ACC112 (cell line): ENCODE measurements around the gene OCIAD1.
"Not testable (repeated sequence)": the region's sequence is repeated elsewhere in the genome, so short reads cannot be mapped to it uniquely, and the experiment has no call there.

Experiments used
- H2AFZ ChIP-seq: fragments of 200-600 bp; sonication (generic); one replicate; pipeline ENCODE4 v1.6.0; 2017; ENCODE audit warnings: antibody characterized with exemption, low read length; ENCODE audit not compliant: unreplicated experiment
- H3K27ac ChIP-seq: fragments of 200-600 bp; sonication (generic); 2 replicates; pipeline ENCODE4 v1.5.1; 2014; ENCODE audit warnings: low read depth, mild to moderate bottlenecking, antibody characterized with exemption, low read length, moderate library complexity
- H3K27me3 ChIP-seq: fragments of 200-600 bp; sonication (generic); 2 replicates; pipeline ENCODE4 v1.6.1; 2014; ENCODE audit warnings: mild to moderate bottlenecking, antibody characterized with exemption, low read length, moderate library complexity, mixed read lengths; ENCODE audit not compliant: insufficient read depth
- H3K36me3 ChIP-seq: fragments of 200-600 bp; sonication (generic); 2 replicates; pipeline ENCODE4 v1.6.1; 2016; ENCODE audit warnings: mild to moderate bottlenecking, antibody characterized with exemption, low read length, moderate library complexity, mixed read lengths; ENCODE audit not compliant: insufficient read depth
- H3K4me1 ChIP-seq: fragments of 200-600 bp; sonication (generic); one replicate; pipeline ENCODE4 v1.6.1; 2016; ENCODE audit warnings: low read length, mixed read lengths; ENCODE audit not compliant: insufficient read depth, unreplicated experiment, control insufficient read depth
- H3K4me3 ChIP-seq: fragments of 200-600 bp; sonication (generic); 2 replicates; pipeline ENCODE4 v1.5.1; 2014; ENCODE audit warnings: mild to moderate bottlenecking, low read depth, low read length
- H3K79me2 ChIP-seq: fragments of 200-600 bp; sonication (generic); one replicate; pipeline ENCODE4 v1.6.0; 2016; ENCODE audit warnings: low read length; ENCODE audit not compliant: control insufficient read depth, unreplicated experiment, insufficient read depth

Gene OCIAD1

GRCh38 chr4:48853604-48854394 lies 22.9 kb downstream of the OCIAD1 start:
- peaks cover 33% of the 10 kb centered on the region for H3K36me3 ChIP-seq
- peaks cover 6% of the 10 kb centered on the region for H3K4me1 ChIP-seq
- H3K4me3 ChIP-seq, result no peak overlapping the region
- H3K27ac ChIP-seq, result no peak overlapping the region
- no peak overlapping the region for H2AFZ ChIP-seq
- no peaks in the 10 kb centered on the region for H3K27me3 ChIP-seq
- H3K79me2 ChIP-seq, result no peaks in the 10 kb centered on the region

- Histone ChIP-seq H3K79me2 (no peaks in the 10 kb centered on the region), H3K4me1 (peaks cover 6% of the 10 kb centered on the region), H3K27me3 (no peaks in the 10 kb centered on the region), H3K27ac (no peak overlapping the region), H3K4me3 (no peak overlapping the region), H3K36me3 (peaks cover 33% of the 10 kb centered on the region), H2AFZ (no peak overlapping the region)
Observed at GRCh38 chr4:48854395-48854683, 23.5 kb downstream of the OCIAD1 start.

DNA sequence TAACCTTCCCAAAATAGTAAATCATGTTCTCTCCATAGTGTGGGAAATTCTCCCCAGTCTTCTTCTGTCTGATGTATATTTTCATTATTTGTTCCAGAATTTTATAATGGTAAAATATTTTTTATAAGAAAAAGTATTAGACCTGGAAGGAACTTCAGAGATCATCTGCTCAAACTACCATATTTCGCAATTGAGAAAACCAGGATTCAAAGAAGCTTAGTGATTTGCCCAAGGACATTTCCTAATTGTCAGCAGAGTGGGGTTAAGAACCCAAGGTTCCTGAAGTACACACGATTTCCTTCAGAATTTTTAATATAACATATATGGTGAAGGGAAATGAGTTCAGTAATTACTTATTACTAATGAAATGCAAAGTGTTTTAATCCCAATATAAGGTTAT lies 24.1 kb downstream of the OCIAD1 start:
- H2AFZ ChIP-seq, result no peak overlapping the region
- H3K27me3 ChIP-seq, result no peaks in the 10 kb centered on the region
- peaks cover 30% of the 10 kb centered on the region for H3K36me3 ChIP-seq
- H3K27ac ChIP-seq, result no peak overlapping the region
- no peak overlapping the region for H3K4me3 ChIP-seq
- no peaks in the 10 kb centered on the region for H3K79me2 ChIP-seq
- peaks cover 6% of the 10 kb centered on the region for H3K4me1 ChIP-seq

- H3K27me3 ChIP-seq, result no peaks in the 10 kb centered on the region
- peaks cover 20% of the 10 kb centered on the region for H3K36me3 ChIP-seq
- no peak overlapping the region for H2AFZ ChIP-seq
- H3K4me3 ChIP-seq, result no peak overlapping the region
- H3K27ac ChIP-seq, result no peak overlapping the region
- no peaks in the 10 kb centered on the region for H3K79me2 ChIP-seq
- no peaks in the 10 kb centered on the region for H3K4me1 ChIP-seq
Observed at GRCh38 chr4:48858130-48858529, 27.2 kb downstream of the OCIAD1 start.

DNA sequence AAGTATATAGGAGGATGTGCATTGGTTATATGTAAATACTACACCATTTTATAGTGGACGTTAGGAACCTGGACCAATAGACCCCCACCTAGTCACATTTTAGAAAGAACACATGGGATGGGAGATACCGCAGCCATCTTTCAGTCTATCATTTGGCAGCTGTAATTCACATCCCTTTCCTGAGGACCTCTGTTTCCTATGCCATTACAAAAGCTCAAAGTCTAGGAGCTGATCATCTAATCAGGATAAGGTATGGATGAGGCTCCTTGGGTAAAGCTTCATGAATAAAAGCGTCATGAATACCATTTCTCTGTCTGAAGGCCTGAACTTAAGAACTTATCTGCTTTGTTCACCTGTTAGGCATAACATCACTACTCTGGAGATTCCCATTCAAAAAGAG lies 31.1 kb downstream of the OCIAD1 start:
- Histone ChIP-seq H2AFZ (no peak overlapping the region), H3K27me3 (no peaks in the 10 kb centered on the region), H3K4me3 (no peak overlapping the region), H3K36me3 (peaks cover 7% of the 10 kb centered on the region), H3K4me1 (no peaks in the 10 kb centered on the region), H3K27ac (no peak overlapping the region), H3K79me2 (no peaks in the 10 kb centered on the region)

DNA sequence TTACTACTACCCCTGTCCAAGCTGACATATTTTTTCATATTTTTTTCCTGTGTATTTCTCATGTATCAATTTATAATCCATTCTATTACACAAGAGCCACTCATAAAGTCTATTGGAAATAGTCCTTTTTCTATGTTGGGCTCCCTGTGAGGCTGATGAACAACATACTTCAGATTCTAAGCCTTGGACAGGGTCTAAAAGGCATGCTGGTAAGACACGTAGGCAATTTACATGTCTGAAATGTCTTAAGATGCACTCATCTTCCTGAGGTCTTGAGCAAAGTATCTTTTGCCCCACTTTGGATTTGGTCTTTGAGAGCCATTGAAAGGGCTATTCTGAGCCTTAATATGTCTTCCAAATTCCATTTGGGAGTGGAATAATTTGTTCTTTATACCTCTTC lies 31.8 kb downstream of the OCIAD1 start:
- no peak overlapping the region for H2AFZ ChIP-seq
- H3K4me3 ChIP-seq, result no peak overlapping the region
- no peaks in the 10 kb centered on the region for H3K79me2 ChIP-seq
- no peak overlapping the region for H3K27ac ChIP-seq
- H3K4me1 ChIP-seq, result no peaks in the 10 kb centered on the region
- H3K27me3 ChIP-seq, result no peaks in the 10 kb centered on the region
- H3K36me3 ChIP-seq, result peaks cover 6% of the 10 kb centered on the region; the same call in 1 of the 2 replicates

DNA sequence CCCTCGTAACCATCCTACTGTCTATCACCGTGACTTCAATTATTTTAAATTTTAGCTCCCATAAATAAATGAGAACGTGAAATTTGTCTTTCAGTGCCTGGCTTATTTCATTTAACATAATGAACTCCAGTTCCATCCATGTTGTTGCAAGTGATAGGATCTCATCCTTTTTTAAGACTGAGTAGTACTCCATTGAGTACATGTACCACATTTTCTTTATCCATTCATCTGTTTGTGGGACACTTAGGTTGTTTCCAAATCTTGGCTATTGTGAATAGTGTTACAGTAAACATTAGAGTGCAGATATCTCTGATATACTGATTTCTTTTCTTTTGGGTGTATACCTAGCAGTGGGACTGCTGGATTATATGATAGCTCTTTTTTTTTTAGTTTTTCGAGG lies 32.8 kb downstream of the OCIAD1 start:
- no peak overlapping the region for H3K4me3 ChIP-seq
- H3K27me3 ChIP-seq, result no peaks in the 10 kb centered on the region
- peaks cover 6% of the 10 kb centered on the region; the same call in 1 of the 2 replicates for H3K36me3 ChIP-seq
- no peaks in the 10 kb centered on the region for H3K4me1 ChIP-seq
- no peaks in the 10 kb centered on the region for H3K79me2 ChIP-seq
- H2AFZ ChIP-seq, result no peak overlapping the region
- no peak overlapping the region for H3K27ac ChIP-seq

DNA sequence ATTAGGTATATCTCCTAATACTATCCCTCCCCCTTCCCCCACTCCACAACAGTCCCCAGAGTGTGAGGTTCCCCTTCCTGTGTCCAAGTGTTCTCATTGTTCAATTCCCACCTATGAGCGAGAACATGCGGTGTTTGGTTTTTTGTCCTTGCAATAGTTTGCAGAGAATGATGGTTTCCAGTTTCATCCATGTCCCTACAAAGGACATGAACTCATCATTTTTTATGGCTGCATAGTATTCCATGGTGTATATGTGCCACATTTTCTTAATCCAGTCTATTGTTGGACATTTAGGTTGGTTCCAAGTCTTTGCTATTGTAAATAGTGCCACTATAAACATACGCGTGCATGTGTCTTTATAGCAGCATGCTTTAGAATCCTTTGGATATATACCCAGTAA lies 33.8 kb downstream of the OCIAD1 start:
- H3K36me3 ChIP-seq, H3K27ac ChIP-seq, H3K4me1 ChIP-seq, H3K27me3 ChIP-seq, H3K4me3 ChIP-seq, H2AFZ ChIP-seq, H3K79me2 ChIP-seq: not testable (repeated sequence)

DNA sequence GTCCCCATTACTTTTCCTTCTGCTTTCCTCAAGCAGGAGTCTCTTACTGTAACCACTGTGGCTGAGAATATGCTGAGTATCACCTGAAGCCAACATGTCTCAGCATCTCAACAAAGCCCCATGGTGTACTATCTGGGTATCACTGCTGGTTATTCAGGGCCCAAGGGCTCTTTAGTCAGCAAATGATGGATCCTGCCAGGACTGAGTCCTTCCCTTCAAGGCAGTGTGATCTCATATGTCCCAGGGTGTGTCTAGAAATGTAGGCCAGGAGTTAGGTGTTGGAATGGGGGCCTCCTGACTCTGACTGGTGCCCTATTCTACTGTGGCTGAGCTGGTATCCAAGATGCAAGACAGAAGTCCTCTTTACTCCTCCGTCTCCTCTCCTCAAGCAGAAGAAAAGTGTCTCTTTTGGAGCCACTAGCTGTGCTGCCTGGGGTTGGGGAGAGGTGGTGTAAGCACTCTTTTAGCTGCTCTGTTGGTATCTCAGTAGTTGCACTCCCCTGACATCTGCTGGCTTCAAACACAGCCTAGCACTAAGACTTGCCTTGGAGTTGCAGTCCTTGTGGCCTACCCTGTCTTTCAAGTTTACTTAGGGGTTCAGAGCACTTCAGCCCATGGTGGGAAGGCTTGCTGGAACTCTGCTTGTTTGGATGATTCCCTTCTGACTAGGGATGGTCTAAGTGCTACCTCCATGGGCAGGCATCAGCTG lies 47.1 kb downstream of the OCIAD1 start:
- H3K27me3 ChIP-seq, result no peaks in the 10 kb centered on the region
- no peak overlapping the region for H2AFZ ChIP-seq
- no peaks in the 10 kb centered on the region for H3K79me2 ChIP-seq
- H3K4me3 ChIP-seq, result no peak overlapping the region
- no peaks in the 10 kb centered on the region for H3K4me1 ChIP-seq
- no peak overlapping the region for H3K27ac ChIP-seq
- H3K36me3 ChIP-seq, result no peaks in the 10 kb centered on the region

GRCh38 chr4:48879561-48880442 lies 48.9 kb downstream of the OCIAD1 start:
- no peaks in the 10 kb centered on the region for H3K4me1 ChIP-seq

More at GRCh38 chr4:48879561-48880442, 48.9 kb downstream of the OCIAD1 start:
- no peak overlapping the region for H3K4me3 ChIP-seq
- H3K36me3 ChIP-seq, result no peaks in the 10 kb centered on the region
- H3K79me2 ChIP-seq, result no peaks in the 10 kb centered on the region
- H3K27me3 ChIP-seq, result no peaks in the 10 kb centered on the region
- no peak overlapping the region for H2AFZ ChIP-seq
- no peak overlapping the region for H3K27ac ChIP-seq
